ENCODE data around the gene TAF5. TPM values are rescaled to one million over a fixed set of nuclear protein-coding genes. Genes with fewer than 3 reads are reported as not detected.
"Not testable (repeated sequence)": the region's sequence is repeated elsewhere in the genome, so short reads cannot be mapped to it uniquely, and the experiment has no call there.

TAF5 gene
- polyA plus RNA-seq, 1 donor, result 5.9 TPM

- no peak overlapping the region for H3K27ac ChIP-seq (ENCODE audit: low read length)
- H3K36me3 ChIP-seq (ENCODE audit: control insufficient read depth, insufficient read depth, low read length), result no peaks in the 10 kb centered on the region
- DNase-seq, result no peak
- H3K27me3 ChIP-seq (ENCODE audit: control insufficient read depth, insufficient read depth, low read length), result no peaks in the 10 kb centered on the region
- H3K9me3 ChIP-seq (ENCODE audit: control insufficient read depth, low read depth, low read length), result no peaks in the 10 kb centered on the region
- H3K4me1 ChIP-seq (ENCODE audit: control insufficient read depth, insufficient read depth, low read length), result no peaks in the 10 kb centered on the region
- WGBS (ENCODE audit: insufficient coverage, low lambda C conversion rate), result 82% methylated on average over 3 of the region's 5 CpGs
- H3K4me3 ChIP-seq (ENCODE audit: low read length), result no peak overlapping the region
These were observed 11.7 kb upstream of the TAF5 start for GRCh38 chr10:103355906-103356599.

DNA sequence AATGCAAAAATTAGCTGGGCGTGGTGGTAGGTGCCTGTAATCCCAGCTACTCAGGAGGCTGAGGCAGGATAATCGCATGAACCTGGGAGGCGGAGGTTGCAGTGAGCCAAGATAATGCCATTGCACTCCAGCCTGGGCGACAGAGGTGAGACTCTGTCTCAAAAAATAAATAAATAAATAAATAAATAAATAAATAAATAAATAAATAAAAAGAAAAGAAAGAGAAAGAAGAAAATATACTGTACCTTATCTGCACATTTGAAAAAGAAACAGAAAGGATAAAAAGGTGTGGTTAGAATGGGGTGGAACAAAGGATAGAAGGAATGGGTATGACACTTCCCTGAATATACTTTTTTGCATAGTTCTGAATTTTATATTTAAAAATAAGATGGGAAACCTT, 8.3 kb upstream of the TAF5 start:
- not testable (repeated sequence) for H3K9me3 ChIP-seq (ENCODE audit: control insufficient read depth, low read depth, low read length); H3K27ac ChIP-seq (ENCODE audit: low read length); DNase-seq; H3K4me1 ChIP-seq (ENCODE audit: control insufficient read depth, insufficient read depth, low read length); H3K27me3 ChIP-seq (ENCODE audit: control insufficient read depth, insufficient read depth, low read length); H3K36me3 ChIP-seq (ENCODE audit: control insufficient read depth, insufficient read depth, low read length); H3K4me3 ChIP-seq (ENCODE audit: low read length)
- 93% methylated on average over 2 of the region's 4 CpGs for WGBS (ENCODE audit: insufficient coverage, low lambda C conversion rate)

GRCh38 chr10:103360791-103361190, 7.0 kb upstream of the TAF5 start:
- DNase-seq; H3K4me3 ChIP-seq (ENCODE audit: low read length); H3K4me1 ChIP-seq (ENCODE audit: control insufficient read depth, insufficient read depth, low read length); H3K27me3 ChIP-seq (ENCODE audit: control insufficient read depth, insufficient read depth, low read length); H3K9me3 ChIP-seq (ENCODE audit: control insufficient read depth, low read depth, low read length); H3K36me3 ChIP-seq (ENCODE audit: control insufficient read depth, insufficient read depth, low read length); H3K27ac ChIP-seq (ENCODE audit: low read length): not testable (repeated sequence)
- no CpG with 5 or more reads among the region's 9 CpGs for WGBS (ENCODE audit: insufficient coverage, low lambda C conversion rate)

DNA sequence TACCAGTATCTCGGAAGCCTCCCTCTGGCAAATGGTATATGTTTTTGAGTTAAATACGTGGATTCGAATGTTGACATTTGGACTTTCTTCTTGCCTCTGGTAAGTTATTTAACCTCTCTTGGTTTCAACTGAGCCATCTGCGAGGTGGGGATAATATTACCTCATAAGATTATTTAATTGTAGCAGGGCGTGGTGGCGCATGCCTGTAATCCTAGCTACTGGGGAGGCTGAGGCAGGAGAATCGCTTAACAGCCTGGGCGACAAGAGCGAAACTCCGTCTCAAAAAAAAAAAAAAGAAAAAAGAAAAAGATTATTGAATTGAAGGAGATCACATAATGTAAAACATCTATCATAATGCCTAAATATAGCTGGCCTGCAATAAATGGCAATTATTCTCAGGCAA, 396 bp upstream of the TAF5 start:
- H3K4me1 ChIP-seq (ENCODE audit: control insufficient read depth, insufficient read depth, low read length), result peaks cover 3% of the 10 kb centered on the region
- WGBS (ENCODE audit: insufficient coverage, low lambda C conversion rate), result 39% methylated on average over 6 of the region's 10 CpGs
- DNase-seq, result no peak
- H3K27ac ChIP-seq (ENCODE audit: low read length), result peak overlapping the region; percentile 88
- no peaks in the 10 kb centered on the region for H3K27me3 ChIP-seq (ENCODE audit: control insufficient read depth, insufficient read depth, low read length)
- no peaks in the 10 kb centered on the region for H3K36me3 ChIP-seq (ENCODE audit: control insufficient read depth, insufficient read depth, low read length)
- peak overlapping the region; percentile 69 for H3K4me3 ChIP-seq (ENCODE audit: low read length)
- H3K9me3 ChIP-seq (ENCODE audit: control insufficient read depth, low read depth, low read length), result no peaks in the 10 kb centered on the region

- Histone ChIP-seq H3K36me3 (ENCODE audit: control insufficient read depth, insufficient read depth, low read length) (peaks cover 31% of the 10 kb centered on the region), H3K27ac (ENCODE audit: low read length) (no peak overlapping the region)
- WGBS (ENCODE audit: insufficient coverage, low lambda C conversion rate), result no CpG with 5 or more reads among the region's 3 CpGs
These were observed 5.8 kb downstream of the TAF5 start for GRCh38 chr10:103373544-103373943.

GRCh38 chr10:103374263-103374662, 6.5 kb downstream of the TAF5 start:
- Histone ChIP-seq H3K9me3 (ENCODE audit: control insufficient read depth, low read depth, low read length) (no peaks in the 10 kb centered on the region), H3K27me3 (ENCODE audit: control insufficient read depth, insufficient read depth, low read length) (no peaks in the 10 kb centered on the region), H3K4me3 (ENCODE audit: low read length) (no peak overlapping the region), H3K27ac (ENCODE audit: low read length) (no peak overlapping the region), H3K4me1 (ENCODE audit: control insufficient read depth, insufficient read depth, low read length) (no peaks in the 10 kb centered on the region), H3K36me3 (ENCODE audit: control insufficient read depth, insufficient read depth, low read length) (peaks cover 35% of the 10 kb centered on the region)
- WGBS (ENCODE audit: insufficient coverage, low lambda C conversion rate), result no CpG with 5 or more reads among the region's 5 CpGs
- no peak for DNase-seq

More at GRCh38 chr10:103373544-103373943, 5.8 kb downstream of the TAF5 start:
- H3K27me3 ChIP-seq (ENCODE audit: control insufficient read depth, insufficient read depth, low read length), result no peaks in the 10 kb centered on the region
- no peak overlapping the region for H3K4me3 ChIP-seq (ENCODE audit: low read length)
- no peak for DNase-seq
- no peaks in the 10 kb centered on the region for H3K9me3 ChIP-seq (ENCODE audit: control insufficient read depth, low read depth, low read length)
- peaks cover 3% of the 10 kb centered on the region for H3K4me1 ChIP-seq (ENCODE audit: control insufficient read depth, insufficient read depth, low read length)

DNA sequence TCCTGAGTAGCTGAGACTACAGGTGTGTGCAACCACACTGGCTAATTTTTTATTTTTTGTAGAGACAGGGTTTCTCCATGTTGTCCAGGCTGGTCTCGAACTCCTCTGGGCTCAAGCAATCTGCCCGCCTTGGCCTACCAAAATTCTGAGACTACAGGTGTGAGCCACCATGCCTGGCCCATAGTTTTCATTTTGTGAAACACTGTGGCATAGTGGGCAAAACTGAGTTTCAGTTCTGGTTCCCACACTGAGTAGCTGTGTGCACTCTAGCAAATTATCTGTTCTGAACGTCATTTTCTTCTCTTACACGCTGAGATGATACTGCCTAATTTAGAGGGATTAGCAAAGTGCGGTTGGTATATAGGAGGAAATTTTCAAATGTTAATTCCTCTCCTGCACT, 15.0 kb downstream of the TAF5 start:
- WGBS (ENCODE audit: insufficient coverage, low lambda C conversion rate), result 100% methylated on average over 1 of the region's 5 CpGs
- H3K36me3 ChIP-seq (ENCODE audit: control insufficient read depth, insufficient read depth, low read length), result peaks cover 44% of the 10 kb centered on the region

GRCh38 chr10:103394180-103394579, 26.4 kb downstream of the TAF5 start:
- Histone ChIP-seq H3K4me1 (ENCODE audit: control insufficient read depth, insufficient read depth, low read length) (peaks cover 6% of the 10 kb centered on the region), H3K9me3 (ENCODE audit: control insufficient read depth, low read depth, low read length) (no peaks in the 10 kb centered on the region), H3K36me3 (ENCODE audit: control insufficient read depth, insufficient read depth, low read length) (peaks cover 30% of the 10 kb centered on the region), H3K27me3 (ENCODE audit: control insufficient read depth, insufficient read depth, low read length) (no peaks in the 10 kb centered on the region), H3K27ac (ENCODE audit: low read length) (no peak overlapping the region), H3K4me3 (ENCODE audit: low read length) (no peak overlapping the region)
- DNase-seq, result no peak
- 100% methylated on average over 1 of the region's 14 CpGs for WGBS (ENCODE audit: insufficient coverage, low lambda C conversion rate)

More for the DNA sequence above, 15.0 kb downstream of the TAF5 start:
- no peaks in the 10 kb centered on the region for H3K9me3 ChIP-seq (ENCODE audit: control insufficient read depth, low read depth, low read length)
- no peak for DNase-seq
- H3K4me1 ChIP-seq (ENCODE audit: control insufficient read depth, insufficient read depth, low read length), result no peaks in the 10 kb centered on the region
- H3K4me3 ChIP-seq (ENCODE audit: low read length), result no peak overlapping the region
- H3K27ac ChIP-seq (ENCODE audit: low read length), result no peak overlapping the region
- no peaks in the 10 kb centered on the region for H3K27me3 ChIP-seq (ENCODE audit: control insufficient read depth, insufficient read depth, low read length)

DNA sequence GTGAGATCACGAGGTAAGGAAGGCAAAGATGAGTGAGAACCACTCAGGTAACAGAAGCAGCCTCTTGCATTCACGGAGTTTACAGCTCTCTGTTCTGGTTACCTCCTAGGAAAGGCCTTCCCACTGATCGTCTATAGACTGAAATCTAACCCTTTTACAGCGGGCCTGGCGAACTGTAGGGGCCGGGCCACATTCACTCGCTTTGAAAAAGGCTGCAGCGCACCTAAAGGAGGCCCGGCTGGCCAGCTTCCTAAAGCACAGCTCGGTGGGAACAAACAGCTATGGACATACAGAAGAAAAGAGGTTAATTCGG, 27.9 kb downstream of the TAF5 start:
- Histone ChIP-seq H3K4me3 (ENCODE audit: low read length) (peak overlapping the region; percentile 90), H3K36me3 (ENCODE audit: control insufficient read depth, insufficient read depth, low read length) (peaks cover 34% of the 10 kb centered on the region), H3K9me3 (ENCODE audit: control insufficient read depth, low read depth, low read length) (no peaks in the 10 kb centered on the region), H3K27ac (ENCODE audit: low read length) (peak overlapping the region; percentile 69), H3K27me3 (ENCODE audit: control insufficient read depth, insufficient read depth, low read length) (no peaks in the 10 kb centered on the region), H3K4me1 (ENCODE audit: control insufficient read depth, insufficient read depth, low read length) (peaks cover 6% of the 10 kb centered on the region)
- 20% methylated on average over 1 of the region's 11 CpGs for WGBS (ENCODE audit: insufficient coverage, low lambda C conversion rate)
- peak in 1 of 2 donors; percentile 54 for DNase-seq

DNA sequence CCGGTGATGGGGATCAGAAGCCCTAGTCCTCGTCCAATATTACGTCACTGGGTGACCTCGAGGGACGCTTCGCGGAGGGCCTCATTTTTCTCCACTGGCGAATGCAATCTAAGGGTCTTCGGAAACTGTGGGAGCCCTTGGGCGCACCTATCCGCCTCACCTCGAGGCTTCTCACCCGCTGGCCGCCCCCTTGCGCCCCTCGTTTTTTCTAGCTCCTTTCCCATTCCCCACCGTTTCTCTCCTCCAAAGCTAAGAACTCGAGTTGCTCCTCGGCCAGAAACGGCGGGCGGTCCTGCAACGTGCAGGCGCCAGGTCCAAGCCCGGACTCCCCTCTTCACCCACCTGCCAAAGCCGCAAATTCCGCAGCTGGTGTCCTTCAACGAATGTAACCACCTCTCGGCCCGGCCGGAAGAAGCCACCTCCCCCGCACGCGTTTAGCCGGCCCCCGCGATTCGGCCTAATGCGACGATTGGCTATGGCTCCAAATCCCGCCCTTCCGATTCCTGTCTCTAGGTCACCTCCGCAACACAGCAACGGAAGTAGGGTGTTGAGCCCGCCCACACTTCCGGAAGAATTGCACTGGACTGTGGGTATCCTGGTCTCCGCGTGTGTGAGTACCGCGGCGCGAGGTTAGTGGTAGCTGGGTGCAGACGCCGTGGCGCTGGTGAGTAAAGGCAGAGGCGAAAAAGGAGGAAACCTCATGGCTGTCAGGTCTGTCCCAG, 28.5 kb downstream of the TAF5 start, which contains the start of the genes ATP5MK and PDCD11:
ATP5MK (minus strand) TSS at position 409 of the 722 bp plus-strand sequence. CDS start 4,018 bp downstream, outside the sequence.
PDCD11 (plus strand) TSS at position 560 of the 722 bp plus-strand sequence. CDS start 1,801 bp downstream, outside the sequence.
- H3K4me1 ChIP-seq (ENCODE audit: control insufficient read depth, insufficient read depth, low read length), result peaks cover 6% of the 10 kb centered on the region
- 20% methylated on average over 1 of the region's 56 CpGs for WGBS (ENCODE audit: insufficient coverage, low lambda C conversion rate)

More for the DNA sequence above, 28.5 kb downstream of the TAF5 start, which contains the start of the genes ATP5MK and PDCD11:
- Histone ChIP-seq H3K36me3 (ENCODE audit: control insufficient read depth, insufficient read depth, low read length) (peaks cover 33% of the 10 kb centered on the region), H3K9me3 (ENCODE audit: control insufficient read depth, low read depth, low read length) (no peaks in the 10 kb centered on the region), H3K4me3 (ENCODE audit: low read length) (peak within 1 kb of the TSS; percentile 90), H3K27me3 (ENCODE audit: control insufficient read depth, insufficient read depth, low read length) (no peaks in the 10 kb centered on the region), H3K27ac (ENCODE audit: low read length) (peak within 1 kb of the TSS; percentile 69)
- peak; percentile 98 to 99 for DNase-seq

Data from large intestine (tissue), 3 donors.